ENCODE results near the gene MAGEH1. TPM values are rescaled to one million over a fixed set of nuclear protein-coding genes. Genes with fewer than 3 reads are reported as not detected.
A peak's percentile ranks its signal among the peaks of the same experiment; 100 is the strongest.
"Not testable (repeated sequence)": the region's sequence is repeated elsewhere in the genome, so short reads cannot be mapped to it uniquely, and the experiment has no call there.

Gene MAGEH1, protein sequence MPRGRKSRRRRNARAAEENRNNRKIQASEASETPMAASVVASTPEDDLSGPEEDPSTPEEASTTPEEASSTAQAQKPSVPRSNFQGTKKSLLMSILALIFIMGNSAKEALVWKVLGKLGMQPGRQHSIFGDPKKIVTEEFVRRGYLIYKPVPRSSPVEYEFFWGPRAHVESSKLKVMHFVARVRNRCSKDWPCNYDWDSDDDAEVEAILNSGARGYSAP
- polyA plus RNA-seq (2013), result 16.9 TPM

DNA sequence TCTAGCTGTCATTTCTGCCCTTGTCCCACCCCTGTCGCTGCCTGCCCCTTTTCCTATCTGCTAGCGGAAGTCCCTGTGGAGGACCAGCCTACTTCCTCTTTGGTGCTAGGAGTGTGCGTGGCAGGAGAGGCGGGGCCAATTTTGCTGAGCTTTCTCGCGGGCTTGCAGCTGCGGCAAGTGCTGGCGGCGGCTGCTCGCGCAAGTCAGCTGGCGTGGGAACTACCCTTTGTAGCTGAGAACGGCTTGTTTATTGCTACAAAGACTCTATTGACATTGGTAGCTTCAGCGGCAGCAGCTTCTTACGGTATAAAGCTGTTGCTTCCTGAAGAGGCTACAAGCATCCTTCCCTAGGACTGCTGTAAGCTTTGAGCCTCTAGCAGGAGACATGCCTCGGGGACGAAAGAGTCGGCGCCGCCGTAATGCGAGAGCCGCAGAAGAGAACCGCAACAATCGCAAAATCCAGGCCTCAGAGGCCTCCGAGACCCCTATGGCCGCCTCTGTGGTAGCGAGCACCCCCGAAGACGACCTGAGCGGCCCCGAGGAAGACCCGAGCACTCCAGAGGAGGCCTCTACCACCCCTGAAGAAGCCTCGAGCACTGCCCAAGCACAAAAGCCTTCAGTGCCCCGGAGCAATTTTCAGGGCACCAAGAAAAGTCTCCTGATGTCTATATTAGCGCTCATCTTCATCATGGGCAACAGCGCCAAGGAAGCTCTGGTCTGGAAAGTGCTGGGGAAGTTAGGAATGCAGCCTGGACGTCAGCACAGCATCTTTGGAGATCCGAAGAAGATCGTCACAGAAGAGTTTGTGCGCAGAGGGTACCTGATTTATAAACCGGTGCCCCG is at the start of gene MAGEH1:
MAGEH1 (plus strand) TSS at position 138 of the 843 bp plus-strand sequence; CDS start at position 386, 248 bp downstream.
- Histone ChIP-seq H3K27ac (ENCODE audit: insufficient read depth in 1 of 2, low read depth in 1 of 2, low read length in 2 of 2, poor library complexity in 1 of 2, severe bottlenecking in 2 of 2) (peak within 1 kb of the TSS; percentile 28 to 65), H3K4me3 (ENCODE audit: control insufficient read depth in 1 of 7, extremely low read depth in 1 of 7, insufficient read depth in 4 of 7, low read depth in 2 of 7, low read length in 6 of 7) (peak within 1 kb of the TSS; percentile 55 to 86 (median 72)), H3K4me1 (ENCODE audit: control extremely low read depth in 1 of 4, control insufficient read depth in 4 of 4, insufficient read depth in 4 of 4, low read length in 3 of 4) (peaks cover 0 to 11% (median 7%) of the 10 kb centered on the region in 4 experiments), H3K27me3 (replicated peaks in 2 of 5; ENCODE audit: control insufficient read depth in 4 of 5, insufficient read depth in 5 of 5, low read length in 4 of 5) (no peaks in the 10 kb centered on the region), H3K36me3 (ENCODE audit: control insufficient read depth in 4 of 4, insufficient read depth in 4 of 4, low read length in 3 of 4) (no peaks in the 10 kb centered on the region), H3K9me3 (ENCODE audit: control extremely low read depth in 1 of 5, control insufficient read depth in 4 of 5, insufficient read depth in 2 of 5, low read depth in 1 of 5, low read length in 4 of 5) (no peaks in the 10 kb centered on the region)
- WGBS (ENCODE audit: insufficient coverage), result 39% methylated on average over 43 of the region's 43 CpGs
- CTCF ChIA-PET, result interaction anchor here (0.8 to 1.3 kb wide), 2 partner anchors 37 to 39 kb away, joined by 3 to 4 read pairs; partner anchors contain the start of gene USP51
- DNase-seq, result peak; percentile 86 to 95 (median 94)
- POLR2A ChIA-PET, result interaction anchor here (1.2 kb wide), 1 partner anchor 813 kb away, joined by 3 read pairs; no protein-coding TSS in a partner anchor

- H3K27ac ChIP-seq (ENCODE audit: insufficient read depth in 1 of 2, low read depth in 1 of 2, low read length in 2 of 2, poor library complexity in 1 of 2, severe bottlenecking in 2 of 2); H3K27me3 ChIP-seq (replicated peaks in 2 of 5; ENCODE audit: control insufficient read depth in 4 of 5, insufficient read depth in 5 of 5, low read length in 4 of 5); DNase-seq; H3K9me3 ChIP-seq (ENCODE audit: control extremely low read depth in 1 of 5, control insufficient read depth in 4 of 5, insufficient read depth in 2 of 5, low read depth in 1 of 5, low read length in 4 of 5); H3K4me1 ChIP-seq (ENCODE audit: control extremely low read depth in 1 of 4, control insufficient read depth in 4 of 4, insufficient read depth in 4 of 4, low read length in 3 of 4); POLR2A ChIA-PET; CTCF ChIA-PET; H3K36me3 ChIP-seq (ENCODE audit: control insufficient read depth in 4 of 4, insufficient read depth in 4 of 4, low read length in 3 of 4); H3K4me3 ChIP-seq (ENCODE audit: control insufficient read depth in 1 of 7, extremely low read depth in 1 of 7, insufficient read depth in 4 of 7, low read depth in 2 of 7, low read length in 6 of 7): not testable (repeated sequence)
- 65% methylated on average over 3 of the region's 4 CpGs for WGBS (ENCODE audit: insufficient coverage)
Observed at GRCh38 chrX:55427079-55427478, 24.8 kb upstream of the MAGEH1 start.

DNA sequence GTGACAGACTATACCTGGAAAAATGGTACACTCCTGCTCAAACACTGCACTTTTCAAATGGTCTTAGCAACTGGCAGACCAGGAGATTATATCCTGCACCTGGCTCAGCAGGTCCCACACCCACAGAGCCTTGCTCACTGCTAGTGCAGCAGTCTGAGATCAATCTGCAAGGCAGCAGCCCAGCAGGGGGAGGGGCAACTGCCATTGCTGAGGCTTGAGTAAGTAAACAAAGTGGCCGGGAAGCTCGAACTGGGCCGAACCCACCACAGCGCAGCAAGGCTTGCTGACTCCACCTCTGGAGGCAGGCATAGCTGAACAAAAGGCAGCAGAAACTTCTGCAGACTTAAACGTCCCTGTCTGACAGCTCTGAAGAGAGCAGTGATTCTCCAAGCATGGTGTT is 8.5 kb upstream of the MAGEH1 start:
- H3K4me1 ChIP-seq (ENCODE audit: control extremely low read depth in 1 of 4, control insufficient read depth in 4 of 4, insufficient read depth in 4 of 4, low read length in 3 of 4); H3K9me3 ChIP-seq (ENCODE audit: control extremely low read depth in 1 of 5, control insufficient read depth in 4 of 5, insufficient read depth in 2 of 5, low read depth in 1 of 5, low read length in 4 of 5); H3K27ac ChIP-seq (ENCODE audit: insufficient read depth in 1 of 2, low read depth in 1 of 2, low read length in 2 of 2, poor library complexity in 1 of 2, severe bottlenecking in 2 of 2); H3K36me3 ChIP-seq (ENCODE audit: control insufficient read depth in 4 of 4, insufficient read depth in 4 of 4, low read length in 3 of 4); CTCF ChIA-PET; DNase-seq; POLR2A ChIA-PET; H3K27me3 ChIP-seq (replicated peaks in 2 of 5; ENCODE audit: control insufficient read depth in 4 of 5, insufficient read depth in 5 of 5, low read length in 4 of 5); H3K4me3 ChIP-seq (ENCODE audit: control insufficient read depth in 1 of 7, extremely low read depth in 1 of 7, insufficient read depth in 4 of 7, low read depth in 2 of 7, low read length in 6 of 7): not testable (repeated sequence)
- WGBS (ENCODE audit: insufficient coverage), result 81% methylated on average over 5 of the region's 5 CpGs

DNA sequence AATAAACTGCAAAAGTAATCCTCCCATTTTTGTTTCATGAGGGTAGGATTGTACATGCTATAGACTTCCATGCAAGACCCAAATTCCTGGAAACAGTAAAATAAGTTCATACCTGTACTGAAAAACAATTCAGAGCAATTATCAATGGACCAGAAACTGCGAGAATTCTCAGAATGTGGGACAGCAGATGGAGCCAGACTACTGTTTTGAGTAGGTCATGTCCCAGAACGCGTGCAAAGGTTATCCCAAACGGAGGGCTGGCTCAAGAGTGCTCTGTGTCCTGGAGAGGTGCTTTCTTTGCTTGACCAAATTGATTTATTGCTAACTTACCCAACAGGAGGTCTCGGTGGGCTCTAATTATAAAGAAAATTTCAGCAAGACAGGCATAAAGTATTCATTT is 1.7 kb upstream of the MAGEH1 start:
- Histone ChIP-seq H3K27ac (ENCODE audit: insufficient read depth in 1 of 2, low read depth in 1 of 2, low read length in 2 of 2, poor library complexity in 1 of 2, severe bottlenecking in 2 of 2) (no peak overlapping the region), H3K36me3 (ENCODE audit: control insufficient read depth in 4 of 4, insufficient read depth in 4 of 4, low read length in 3 of 4) (no peaks in the 10 kb centered on the region), H3K4me1 (ENCODE audit: control extremely low read depth in 1 of 4, control insufficient read depth in 4 of 4, insufficient read depth in 4 of 4, low read length in 3 of 4) (peaks cover 0 to 11% (median 7%) of the 10 kb centered on the region in 4 experiments), H3K4me3 (ENCODE audit: control insufficient read depth in 1 of 7, extremely low read depth in 1 of 7, insufficient read depth in 4 of 7, low read depth in 2 of 7, low read length in 6 of 7) (no peak overlapping the region), H3K27me3 (replicated peaks in 2 of 5; ENCODE audit: control insufficient read depth in 4 of 5, insufficient read depth in 5 of 5, low read length in 4 of 5) (no peaks in the 10 kb centered on the region), H3K9me3 (ENCODE audit: control extremely low read depth in 1 of 5, control insufficient read depth in 4 of 5, insufficient read depth in 2 of 5, low read depth in 1 of 5, low read length in 4 of 5) (no peaks in the 10 kb centered on the region)
- peak in 1 of 3 donors; percentile 3 for DNase-seq
- POLR2A ChIA-PET, result no interaction called here
- 62% methylated on average over 4 of the region's 5 CpGs for WGBS (ENCODE audit: insufficient coverage)
- CTCF ChIA-PET, result no interaction called here

GRCh38 chrX:55451141-55451540 is 786 bp upstream of the MAGEH1 start:
- no peak overlapping the region for H3K27ac ChIP-seq (ENCODE audit: insufficient read depth in 1 of 2, low read depth in 1 of 2, low read length in 2 of 2, poor library complexity in 1 of 2, severe bottlenecking in 2 of 2)
- H3K27me3 ChIP-seq (replicated peaks in 2 of 5; ENCODE audit: control insufficient read depth in 4 of 5, insufficient read depth in 5 of 5, low read length in 4 of 5), result no peaks in the 10 kb centered on the region
- H3K4me1 ChIP-seq (ENCODE audit: control extremely low read depth in 1 of 4, control insufficient read depth in 4 of 4, insufficient read depth in 4 of 4, low read length in 3 of 4), result peaks cover 0 to 11% (median 7%) of the 10 kb centered on the region in 4 experiments
- H3K36me3 ChIP-seq (ENCODE audit: control insufficient read depth in 4 of 4, insufficient read depth in 4 of 4, low read length in 3 of 4), result no peaks in the 10 kb centered on the region
- CTCF ChIA-PET, result no interaction called here
- no peaks in the 10 kb centered on the region for H3K9me3 ChIP-seq (ENCODE audit: control extremely low read depth in 1 of 5, control insufficient read depth in 4 of 5, insufficient read depth in 2 of 5, low read depth in 1 of 5, low read length in 4 of 5)
- peak overlapping the region in 5 of 7 experiments; percentile 68 to 86 (median 72) for H3K4me3 ChIP-seq (ENCODE audit: control insufficient read depth in 1 of 7, extremely low read depth in 1 of 7, insufficient read depth in 4 of 7, low read depth in 2 of 7, low read length in 6 of 7)
- DNase-seq, result no peak
- POLR2A ChIA-PET, result no interaction called here
- 22% methylated on average over 1 of the region's 2 CpGs for WGBS (ENCODE audit: insufficient coverage)

DNA sequence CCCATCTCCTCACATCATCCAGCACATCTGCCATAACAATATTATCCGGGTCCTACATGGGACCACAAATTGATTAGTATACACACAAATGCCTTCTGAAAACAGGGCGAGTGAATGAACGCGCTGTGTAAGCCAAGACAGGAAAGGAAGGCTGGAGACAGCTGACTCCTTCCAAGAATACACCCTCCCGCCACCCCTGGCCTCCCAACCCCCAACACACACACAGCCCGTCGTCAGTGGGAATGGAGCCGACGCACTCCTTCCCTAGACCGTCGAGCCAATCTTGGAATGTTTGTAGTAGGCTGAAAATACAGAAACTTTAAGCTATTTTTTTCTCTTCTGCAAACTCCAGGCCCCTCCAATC is 319 bp upstream of the MAGEH1 start:
- 50% methylated on average over 1 of the region's 11 CpGs for WGBS (ENCODE audit: insufficient coverage)
- peaks cover 0 to 11% (median 7%) of the 10 kb centered on the region in 4 experiments for H3K4me1 ChIP-seq (ENCODE audit: control extremely low read depth in 1 of 4, control insufficient read depth in 4 of 4, insufficient read depth in 4 of 4, low read length in 3 of 4)
- no peaks in the 10 kb centered on the region for H3K36me3 ChIP-seq (ENCODE audit: control insufficient read depth in 4 of 4, insufficient read depth in 4 of 4, low read length in 3 of 4)
- no peaks in the 10 kb centered on the region for H3K27me3 ChIP-seq (replicated peaks in 2 of 5; ENCODE audit: control insufficient read depth in 4 of 5, insufficient read depth in 5 of 5, low read length in 4 of 5)
- CTCF ChIA-PET, result interaction anchor here (0.8 kb wide), 1 partner anchor 38 kb away, joined by 3 read pairs; the partner anchor contains the start of gene USP51
- H3K27ac ChIP-seq (ENCODE audit: insufficient read depth in 1 of 2, low read depth in 1 of 2, low read length in 2 of 2, poor library complexity in 1 of 2, severe bottlenecking in 2 of 2), result no peak overlapping the region
- H3K9me3 ChIP-seq (ENCODE audit: control extremely low read depth in 1 of 5, control insufficient read depth in 4 of 5, insufficient read depth in 2 of 5, low read depth in 1 of 5, low read length in 4 of 5), result no peaks in the 10 kb centered on the region
- H3K4me3 ChIP-seq (ENCODE audit: control insufficient read depth in 1 of 7, extremely low read depth in 1 of 7, insufficient read depth in 4 of 7, low read depth in 2 of 7, low read length in 6 of 7), result peak overlapping the region; percentile 55 to 86 (median 72)
- DNase-seq, result peak in 1 of 3 donors; percentile 0
- POLR2A ChIA-PET, result interaction anchor here (1.2 kb wide), 1 partner anchor 812 kb away, joined by 3 read pairs; no protein-coding TSS in a partner anchor

DNA sequence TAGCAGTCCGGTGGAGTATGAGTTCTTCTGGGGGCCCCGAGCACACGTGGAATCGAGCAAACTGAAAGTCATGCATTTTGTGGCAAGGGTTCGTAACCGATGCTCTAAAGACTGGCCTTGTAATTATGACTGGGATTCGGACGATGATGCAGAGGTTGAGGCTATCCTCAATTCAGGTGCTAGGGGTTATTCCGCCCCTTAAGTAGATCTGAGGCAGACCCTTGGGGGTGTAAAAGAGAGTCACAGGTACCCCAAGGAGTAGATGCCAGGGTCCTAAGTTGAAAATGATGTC is 852 bp downstream of the MAGEH1 start:
- no peaks in the 10 kb centered on the region for H3K9me3 ChIP-seq (ENCODE audit: control extremely low read depth in 1 of 5, control insufficient read depth in 4 of 5, insufficient read depth in 2 of 5, low read depth in 1 of 5, low read length in 4 of 5)
- H3K27me3 ChIP-seq (replicated peaks in 2 of 5; ENCODE audit: control insufficient read depth in 4 of 5, insufficient read depth in 5 of 5, low read length in 4 of 5), result no peaks in the 10 kb centered on the region
- ChIA-PET POLR2A (interaction anchor here (1.2 kb wide), 1 partner anchor 813 kb away, joined by 3 read pairs; no protein-coding TSS in a partner anchor), CTCF (interaction anchor here (1.3 kb wide), 1 partner anchor 38 kb away, joined by 4 read pairs; no protein-coding TSS in a partner anchor)
- H3K4me1 ChIP-seq (ENCODE audit: control extremely low read depth in 1 of 4, control insufficient read depth in 4 of 4, insufficient read depth in 4 of 4, low read length in 3 of 4), result peaks cover 0 to 11% (median 7%) of the 10 kb centered on the region in 4 experiments
- no peaks in the 10 kb centered on the region for H3K36me3 ChIP-seq (ENCODE audit: control insufficient read depth in 4 of 4, insufficient read depth in 4 of 4, low read length in 3 of 4)
- DNase-seq, result peak in 2 of 3 donors; percentile 21 to 31
- H3K27ac ChIP-seq (ENCODE audit: insufficient read depth in 1 of 2, low read depth in 1 of 2, low read length in 2 of 2, poor library complexity in 1 of 2, severe bottlenecking in 2 of 2), result peak overlapping the region in 1 of 2 experiments; percentile 65
- 54% methylated on average over 9 of the region's 9 CpGs for WGBS (ENCODE audit: insufficient coverage)
- H3K4me3 ChIP-seq (ENCODE audit: control insufficient read depth in 1 of 7, extremely low read depth in 1 of 7, insufficient read depth in 4 of 7, low read depth in 2 of 7, low read length in 6 of 7), result peak overlapping the region; percentile 55 to 86 (median 72)
